Dedifferentiated amniotic fluid mesenchymal stem cell (primary cell): ENCODE measurements around the gene SCAMP2.
"Not testable (repeated sequence)": the region's sequence is repeated elsewhere in the genome, so short reads cannot be mapped to it uniquely, and the experiment has no call there.

Experiments used
- DNase-seq: peaks from one replicate; pipeline ENCODE4 v3.0.0-alpha.2; 2016; ENCODE audit errors: extremely low spot score

Gene SCAMP2, protein sequence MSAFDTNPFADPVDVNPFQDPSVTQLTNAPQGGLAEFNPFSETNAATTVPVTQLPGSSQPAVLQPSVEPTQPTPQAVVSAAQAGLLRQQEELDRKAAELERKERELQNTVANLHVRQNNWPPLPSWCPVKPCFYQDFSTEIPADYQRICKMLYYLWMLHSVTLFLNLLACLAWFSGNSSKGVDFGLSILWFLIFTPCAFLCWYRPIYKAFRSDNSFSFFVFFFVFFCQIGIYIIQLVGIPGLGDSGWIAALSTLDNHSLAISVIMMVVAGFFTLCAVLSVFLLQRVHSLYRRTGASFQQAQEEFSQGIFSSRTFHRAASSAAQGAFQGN

DNA sequence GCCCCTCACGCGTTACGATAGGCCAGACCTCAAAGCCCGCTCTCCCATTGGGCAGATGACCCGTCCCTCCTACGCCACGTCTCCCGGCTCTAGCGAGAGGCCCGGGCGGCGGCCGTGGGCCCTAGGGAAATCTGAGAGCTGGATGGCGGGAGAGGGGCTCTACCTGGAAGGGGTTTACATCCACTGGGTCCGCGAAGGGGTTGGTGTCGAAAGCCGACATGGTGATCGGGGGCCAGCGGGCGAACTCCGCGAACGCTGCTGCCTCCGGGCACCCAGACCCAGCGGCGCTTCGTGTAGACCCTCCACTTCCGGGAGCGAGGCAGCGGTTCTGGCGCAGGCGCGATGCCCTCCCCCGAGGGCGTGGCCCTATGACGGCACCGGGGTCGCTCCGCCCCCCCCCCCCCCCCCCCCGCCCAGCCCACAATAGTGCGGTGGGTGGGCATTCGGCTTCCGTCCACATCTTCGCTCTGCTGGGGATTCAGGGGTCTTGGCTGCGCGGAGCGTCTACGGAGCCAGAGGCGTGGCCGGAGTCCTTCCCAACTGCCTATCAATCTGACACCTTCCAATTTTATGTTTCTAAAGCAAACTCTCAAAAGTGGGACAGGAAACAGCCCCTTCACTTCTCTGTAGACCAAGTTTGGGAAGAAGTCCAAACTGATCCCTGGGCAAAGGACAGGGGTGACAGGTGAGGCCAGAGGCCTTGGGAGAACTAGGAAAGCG, at the start of gene SCAMP2:
TSS of gene SCAMP2 (minus strand) at position 330 of the 720 bp plus-strand sequence. CDS start at position 220, 110 bp downstream.
- peak; percentile 95 for DNase-seq

DNA sequence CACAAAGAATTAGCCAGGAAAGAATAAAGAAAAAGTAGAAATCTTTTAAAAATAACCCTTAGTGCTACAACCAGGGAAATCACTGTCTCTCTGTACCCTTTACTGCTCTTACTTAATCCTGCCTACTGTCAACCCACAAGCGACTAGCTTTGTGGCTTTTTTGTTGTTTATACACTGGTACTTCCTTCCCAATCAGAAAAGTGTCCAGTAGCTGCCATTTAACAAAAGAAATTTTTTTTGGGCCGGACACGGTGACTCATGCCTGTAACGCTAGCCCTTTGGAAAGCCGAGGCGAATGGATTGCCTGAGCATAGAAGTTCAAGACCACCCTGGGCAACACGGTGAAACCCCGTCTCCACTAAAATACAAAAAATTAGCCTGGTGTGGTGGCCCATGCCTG, 47.3 kb upstream of the SCAMP2 start:
- no peak for DNase-seq

DNA sequence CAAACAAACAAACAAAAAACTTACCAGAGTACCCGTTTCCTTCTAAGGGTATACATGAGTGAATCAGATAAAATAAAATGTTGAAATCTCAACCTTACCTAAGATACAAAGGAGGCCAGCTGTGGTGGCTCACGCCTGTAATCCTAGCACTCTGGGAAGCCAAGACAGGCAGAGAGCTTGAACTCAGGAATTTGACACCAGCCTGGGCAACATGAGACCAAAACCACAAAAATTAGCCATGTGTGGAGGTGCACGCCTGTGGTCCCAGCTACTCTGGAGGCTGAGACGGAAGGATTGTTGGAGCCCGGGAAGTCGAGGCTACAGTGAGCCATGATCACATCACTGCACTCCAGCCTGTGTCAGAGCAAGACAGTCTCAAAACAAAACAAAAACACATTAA, 44.5 kb upstream of the SCAMP2 start:
- no peak for DNase-seq

DNA sequence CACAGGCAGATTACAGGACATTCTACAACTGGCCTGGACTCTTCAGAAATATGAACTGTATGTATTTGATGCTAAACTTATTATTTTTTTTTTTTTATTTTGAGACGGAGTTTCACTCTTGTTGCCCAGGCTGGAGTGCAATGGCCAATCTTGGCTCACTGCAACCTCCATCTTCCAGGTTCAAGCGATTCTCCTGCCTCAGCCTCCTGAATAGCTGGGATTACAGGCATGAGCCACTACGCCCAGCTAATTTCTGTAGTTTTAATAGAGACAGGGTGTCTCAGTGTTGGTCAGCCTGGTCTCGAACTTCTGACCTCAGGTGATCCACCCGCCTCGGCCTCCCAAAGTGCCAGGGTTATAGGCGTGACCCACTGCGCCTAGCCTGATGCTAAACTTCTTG, 40.6 kb upstream of the SCAMP2 start:
- not testable (repeated sequence) for DNase-seq

DNA sequence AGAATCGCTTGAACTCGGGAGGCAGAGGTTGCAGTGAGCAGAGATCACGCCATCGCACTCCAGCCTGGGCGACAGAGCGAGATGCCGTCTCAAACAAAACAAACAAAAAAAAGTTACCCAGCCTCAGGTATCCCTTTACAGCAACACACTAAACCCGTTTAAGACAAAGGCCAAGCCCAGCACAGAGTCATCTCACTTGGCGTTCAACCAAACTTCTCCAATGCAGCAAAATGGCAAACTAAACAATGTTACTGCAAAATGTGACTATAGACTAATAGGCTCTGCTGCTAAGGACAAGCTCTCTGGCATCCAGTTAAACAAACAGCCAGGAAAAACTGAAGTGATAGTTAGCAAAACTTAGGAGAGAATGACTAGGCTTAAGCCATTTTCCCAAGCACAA, 39.9 kb upstream of the SCAMP2 start:
- DNase-seq, result no peak

DNA sequence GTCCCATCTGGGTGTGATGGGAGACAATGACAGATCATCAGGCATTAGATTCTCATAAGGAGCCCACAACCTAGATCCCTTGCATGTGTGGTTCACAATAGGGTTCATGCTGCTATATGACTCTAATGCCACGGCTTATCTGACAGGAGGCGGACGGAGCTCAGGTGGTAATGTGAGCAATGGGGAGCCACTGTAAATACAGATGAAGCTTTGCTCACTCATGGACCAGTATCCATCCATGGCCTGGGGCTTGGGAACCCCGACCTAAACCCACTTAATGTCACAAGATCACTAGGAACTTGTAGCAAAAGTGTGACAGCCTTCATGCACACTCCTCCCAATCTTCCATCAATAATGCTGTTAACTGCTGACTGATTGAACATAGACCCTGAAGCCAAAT, 35.5 kb upstream of the SCAMP2 start:
- no peak for DNase-seq

DNA sequence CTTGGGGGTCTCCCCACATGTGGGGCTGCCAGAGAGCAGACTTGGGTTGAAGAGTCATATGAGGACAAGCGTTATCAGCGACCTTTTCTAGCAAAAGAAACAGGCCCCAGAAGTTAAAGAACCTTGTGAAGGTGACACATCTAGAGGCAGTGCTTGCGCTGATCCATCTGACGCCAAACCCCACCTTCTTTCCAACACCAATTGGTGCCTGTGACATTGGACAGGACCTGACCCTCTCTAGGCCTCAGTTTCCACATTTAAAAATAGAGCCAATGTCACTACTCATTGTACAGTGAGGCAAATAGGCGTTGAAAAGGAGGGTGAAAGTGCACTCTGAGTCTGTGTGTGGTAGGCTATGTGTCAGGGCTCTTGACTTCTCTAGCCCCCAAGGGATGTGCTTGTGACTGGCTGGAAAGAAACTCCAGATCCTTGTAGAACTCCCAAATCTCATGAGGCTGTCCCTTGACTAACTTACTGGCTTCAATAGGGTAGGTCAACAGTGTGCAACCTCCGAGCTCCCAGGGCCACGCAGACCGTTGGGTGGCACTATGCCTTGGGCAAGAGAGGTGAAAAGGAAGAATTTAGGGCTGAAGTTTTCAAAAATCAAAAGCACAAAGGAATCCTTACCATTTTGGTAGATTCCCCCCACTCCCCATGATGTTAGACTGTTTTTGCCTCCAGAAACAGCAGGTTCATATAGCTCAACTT, 34.2 kb upstream of the SCAMP2 start:
- DNase-seq, result no peak

DNA sequence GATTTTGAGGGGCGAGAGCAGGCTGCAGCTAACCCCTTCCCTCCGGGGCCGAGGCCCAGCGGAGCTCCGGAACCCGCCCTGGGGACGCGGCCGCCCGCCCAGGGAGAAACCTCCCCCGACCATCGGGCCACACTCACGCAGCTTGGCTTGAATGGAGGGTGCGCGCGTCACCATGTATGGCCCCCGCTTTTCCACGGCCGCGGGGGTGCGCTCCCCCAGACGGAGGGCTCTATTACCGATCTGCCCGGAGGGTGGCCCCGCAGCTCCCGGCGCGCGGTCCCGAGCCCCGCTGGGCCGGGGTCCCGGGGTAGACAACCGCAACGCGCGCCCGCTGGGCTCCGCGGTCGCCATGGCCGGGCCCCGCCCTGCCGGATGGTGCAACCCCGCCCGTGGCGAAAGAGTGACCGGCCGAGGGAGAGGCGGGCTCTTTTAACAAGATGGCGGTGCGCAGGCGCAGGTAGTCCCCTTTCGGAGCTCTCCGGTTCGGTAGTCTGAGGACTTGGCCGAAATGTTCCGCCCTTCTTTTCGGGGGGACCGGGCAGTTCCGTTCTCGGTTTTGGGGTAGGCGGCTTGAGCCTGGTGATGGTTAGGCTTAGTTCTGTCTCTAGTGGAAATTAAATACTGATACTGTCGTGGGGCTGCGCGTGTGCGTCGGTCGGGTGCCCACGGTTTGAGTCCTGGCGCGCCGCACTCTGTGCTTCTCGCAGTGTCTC, 33.4 kb upstream of the SCAMP2 start, which contains the start of gene FAM219B:
TSS of gene FAM219B (minus strand) at position 402 of the 713 bp plus-strand sequence. CDS start at position 351, 51 bp downstream.
- DNase-seq, result peak; percentile 91

DNA sequence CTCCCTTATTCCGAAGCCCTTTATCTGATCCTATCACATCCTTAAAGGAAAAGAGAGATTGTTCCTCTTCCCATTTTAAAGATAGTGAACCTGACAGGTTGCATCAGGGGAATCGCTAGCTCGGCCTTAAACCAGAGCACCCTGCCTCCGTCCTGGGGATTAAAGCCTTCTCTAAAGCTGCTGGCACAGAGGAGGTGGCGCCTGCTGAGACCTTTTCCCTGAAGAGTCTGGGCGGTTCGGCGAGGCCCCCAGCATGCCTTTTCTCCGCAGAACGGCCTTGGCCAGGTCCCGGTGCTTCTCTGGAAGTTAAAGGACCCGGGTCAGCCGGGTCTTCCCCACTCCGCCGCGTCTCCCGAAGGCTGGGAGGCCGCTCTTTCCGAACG, 32.9 kb upstream of the SCAMP2 start:
- no peak for DNase-seq

DNA sequence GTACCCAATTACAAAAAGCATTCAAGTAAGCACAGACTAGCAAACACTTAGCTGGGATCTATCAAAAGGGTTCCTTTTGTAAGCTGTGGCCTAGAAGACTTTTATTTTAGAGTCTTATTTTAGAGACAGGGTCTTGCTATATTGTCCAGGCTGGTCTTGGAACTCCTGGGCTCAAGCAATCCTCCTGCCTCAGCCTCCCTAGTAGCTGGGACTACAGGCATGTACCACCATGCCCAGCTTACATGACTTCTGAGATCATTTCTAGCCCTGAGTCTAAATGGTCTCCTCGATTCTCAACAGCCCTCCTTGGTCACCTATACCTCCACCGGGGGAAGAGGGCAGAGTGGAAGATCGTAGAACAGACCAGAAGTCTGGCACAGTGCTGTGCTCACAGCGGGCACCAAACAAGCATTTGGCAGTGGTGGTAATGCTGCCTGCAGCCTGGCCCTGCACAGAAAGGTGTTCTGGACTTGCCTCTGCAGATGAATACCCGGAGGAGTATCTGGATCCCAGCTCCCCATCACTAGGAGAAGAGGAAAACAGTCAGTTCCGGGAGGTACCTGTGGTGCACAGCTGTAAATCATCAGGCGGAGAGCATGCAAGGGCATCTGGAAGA, 31.1 kb upstream of the SCAMP2 start:
- DNase-seq, result no peak

DNA sequence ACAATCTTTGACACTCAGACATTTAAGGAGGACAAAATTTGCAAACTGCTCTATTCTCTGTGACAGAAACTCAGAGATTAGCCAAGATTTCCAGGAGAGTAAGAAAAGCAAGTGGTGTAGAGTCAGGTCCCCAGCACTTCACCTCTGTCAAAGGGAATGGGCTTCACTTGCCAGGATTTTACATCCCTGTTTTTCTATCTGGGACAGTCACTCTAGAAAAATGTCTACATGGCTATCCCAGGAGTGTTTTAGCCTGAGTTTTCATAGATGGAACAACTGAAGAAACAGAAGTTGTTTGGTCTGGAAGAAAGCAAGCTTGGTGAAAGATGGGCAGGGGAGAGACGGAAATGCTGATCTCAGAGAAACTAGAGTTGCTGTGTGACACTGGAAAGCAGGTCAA, 30.5 kb upstream of the SCAMP2 start:
- DNase-seq, result no peak

DNA sequence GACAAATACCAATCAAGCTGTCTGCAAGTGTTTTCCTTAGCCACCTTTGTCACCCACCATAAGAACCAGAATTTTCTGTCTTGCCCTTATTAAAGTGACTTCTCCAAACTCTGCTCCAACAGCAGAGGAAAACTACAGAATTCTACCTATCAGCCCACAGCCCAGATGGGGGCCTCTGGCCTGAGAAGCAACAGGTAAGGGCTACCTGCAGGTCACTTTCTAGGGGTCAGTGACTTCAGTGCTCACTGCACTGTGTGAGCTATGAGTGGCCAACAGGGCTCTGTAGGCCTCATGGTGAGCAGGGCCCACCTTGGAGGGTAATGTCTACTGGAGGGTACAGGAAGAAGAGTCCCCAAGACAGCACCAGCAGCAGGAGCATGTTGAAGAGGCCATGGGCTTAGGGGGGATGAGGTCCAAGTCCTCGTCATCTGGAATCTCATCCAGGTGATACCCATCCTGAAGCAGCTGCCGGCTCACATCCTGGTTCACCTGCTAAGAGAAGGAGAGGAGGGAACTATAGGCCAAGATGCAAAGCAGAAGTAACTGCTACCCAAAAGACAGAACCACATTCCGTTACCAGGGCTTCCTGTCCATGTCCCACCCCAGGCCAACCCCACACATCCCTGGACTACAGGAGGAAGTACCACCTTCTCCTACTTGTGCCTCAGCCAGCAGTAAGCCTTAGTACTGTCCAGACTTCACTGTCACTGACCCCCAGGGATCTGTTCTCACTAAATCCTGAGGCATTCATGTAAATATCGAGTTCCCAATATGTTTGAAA, 29.3 kb upstream of the SCAMP2 start:
- no peak for DNase-seq

DNA sequence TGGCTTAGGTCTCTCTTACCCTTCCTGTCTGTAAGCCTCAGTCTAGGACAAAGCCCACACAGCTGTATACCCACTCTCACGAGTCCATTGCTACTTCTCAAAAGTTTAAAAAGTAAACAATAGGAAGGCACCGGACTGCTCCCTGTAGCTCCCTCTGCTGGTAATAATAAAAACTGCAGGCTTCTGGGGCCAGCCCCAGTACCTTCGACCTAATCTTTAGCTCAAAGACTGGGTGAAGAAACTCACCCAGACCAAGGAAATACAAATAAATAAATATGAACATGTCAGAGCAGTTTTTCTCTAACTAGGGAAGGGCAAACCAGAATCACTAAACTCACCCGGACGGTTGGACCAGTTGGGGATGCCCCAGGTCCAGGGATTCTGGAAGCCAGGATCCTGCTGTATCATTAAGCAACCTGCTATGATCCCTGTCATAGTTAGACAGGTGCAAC, 28.5 kb upstream of the SCAMP2 start:
- peak; percentile 51 for DNase-seq

DNA sequence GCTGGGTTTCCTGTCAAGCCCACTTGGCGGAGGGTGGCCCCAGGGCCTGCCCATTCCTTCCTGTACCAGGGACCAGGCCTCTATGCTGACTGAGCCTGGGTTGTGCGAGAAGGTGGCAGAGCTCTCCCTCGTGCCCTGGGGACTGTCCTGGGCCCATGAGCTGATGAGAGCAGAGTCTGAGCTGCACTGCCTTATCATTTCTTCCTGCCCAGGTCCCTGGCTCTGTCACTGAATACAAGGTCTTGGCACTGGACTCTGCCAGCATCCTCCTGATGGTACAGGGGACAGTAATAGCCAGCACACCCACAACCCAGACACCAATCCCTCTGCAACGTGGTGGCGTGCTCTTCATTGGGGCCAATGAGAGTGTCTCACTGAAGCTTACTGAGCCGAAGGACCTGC, 24.1 kb upstream of the SCAMP2 start:
- DNase-seq, result no peak

DNA sequence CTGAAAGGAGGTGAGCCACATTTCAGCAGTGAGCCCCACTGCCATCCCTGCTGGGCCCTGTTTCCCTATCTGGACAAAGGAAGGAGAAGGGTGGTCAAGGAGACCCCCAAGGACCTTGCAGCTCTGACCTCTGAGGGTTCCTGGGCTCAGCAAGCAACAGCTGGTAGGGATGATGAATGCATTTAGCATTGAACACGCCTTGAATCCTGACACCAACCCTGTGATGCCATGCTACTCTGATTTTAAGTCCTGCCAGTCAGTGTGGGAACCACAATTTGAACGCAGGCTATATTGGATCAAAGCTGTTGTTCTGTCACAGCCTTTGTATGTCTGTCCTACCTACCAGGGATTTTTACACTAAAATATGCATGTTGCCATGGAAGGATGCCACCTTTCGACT, 23.2 kb upstream of the SCAMP2 start:
- DNase-seq, result no peak

DNA sequence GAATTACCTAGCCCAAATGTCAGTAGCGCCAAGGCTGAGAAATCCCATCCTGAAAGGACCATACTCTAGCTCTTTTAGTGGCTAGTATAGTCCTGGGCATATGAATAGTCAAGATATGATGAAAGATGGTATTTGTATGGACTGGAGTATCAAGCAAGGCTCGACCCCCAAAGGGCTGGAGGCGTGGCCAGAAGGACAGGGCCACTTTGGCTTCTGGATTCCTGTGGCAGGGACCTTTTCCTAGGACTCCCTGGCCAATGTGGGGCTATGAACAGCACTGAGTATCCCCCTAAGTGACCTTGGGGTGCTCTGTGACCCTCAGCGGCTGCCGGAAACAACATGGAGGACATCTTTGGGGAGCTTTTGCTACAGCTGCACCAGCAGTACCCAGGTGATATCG, 22.7 kb upstream of the SCAMP2 start:
- no peak for DNase-seq

DNA sequence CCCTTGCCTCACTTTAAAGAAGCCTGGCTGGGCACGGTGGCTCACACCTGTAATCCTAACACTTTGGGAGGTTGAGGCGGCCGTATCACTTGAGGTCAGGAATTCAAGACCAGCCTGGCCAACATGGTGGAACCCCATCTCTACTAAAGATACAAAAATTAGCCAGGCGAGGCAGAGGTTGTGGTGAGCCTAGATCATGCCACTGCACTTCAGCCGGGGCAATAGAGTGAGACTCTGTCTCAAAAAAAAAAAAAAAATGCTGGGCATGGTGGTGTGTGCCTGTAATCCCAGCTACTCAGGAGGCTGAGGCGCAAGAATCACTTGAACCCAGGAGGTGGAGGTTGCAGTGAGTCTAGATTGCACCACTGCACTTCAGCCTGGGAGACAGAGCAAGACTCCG, 21.2 kb upstream of the SCAMP2 start:
- not testable (repeated sequence) for DNase-seq

DNA sequence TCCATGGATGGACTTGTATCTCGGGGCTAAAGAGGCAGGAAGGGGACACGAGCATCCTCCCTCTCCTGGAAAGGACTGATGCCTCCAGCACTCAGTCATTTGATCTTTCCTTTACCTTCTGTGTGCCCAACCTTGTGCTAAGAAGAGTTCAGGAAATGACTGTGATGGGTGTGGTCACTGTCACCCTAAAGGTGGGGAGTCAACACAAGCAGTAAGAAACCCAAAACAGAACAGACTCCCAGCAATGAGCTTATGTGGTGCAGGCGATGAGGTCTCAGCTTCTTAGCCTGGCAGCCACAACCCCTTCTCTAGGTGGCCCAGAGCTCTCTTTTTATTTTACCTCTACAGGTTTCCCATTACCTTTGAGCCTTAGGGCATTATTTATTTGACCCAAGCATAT, 20.5 kb upstream of the SCAMP2 start:
- no peak for DNase-seq

DNA sequence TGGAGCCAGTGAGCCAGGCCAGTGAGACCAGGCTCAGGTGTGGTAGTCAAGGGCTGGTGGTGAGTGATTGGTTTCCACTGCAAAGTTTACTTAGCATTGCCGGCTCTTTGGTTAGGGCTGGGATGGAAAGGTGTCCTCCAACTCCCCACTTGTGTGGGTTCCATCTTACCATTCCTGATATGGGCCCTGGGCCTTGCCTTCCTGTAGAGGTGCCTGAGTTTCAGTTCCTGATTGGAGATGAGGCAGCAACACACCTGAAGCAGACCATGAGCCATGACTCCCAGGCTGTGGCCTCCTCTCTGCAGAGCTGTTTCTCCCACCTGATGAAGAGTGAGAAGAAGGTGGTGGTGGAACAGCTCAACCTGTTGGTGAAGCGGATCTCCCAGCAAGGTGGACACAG, 19.8 kb upstream of the SCAMP2 start:
- no peak for DNase-seq

DNA sequence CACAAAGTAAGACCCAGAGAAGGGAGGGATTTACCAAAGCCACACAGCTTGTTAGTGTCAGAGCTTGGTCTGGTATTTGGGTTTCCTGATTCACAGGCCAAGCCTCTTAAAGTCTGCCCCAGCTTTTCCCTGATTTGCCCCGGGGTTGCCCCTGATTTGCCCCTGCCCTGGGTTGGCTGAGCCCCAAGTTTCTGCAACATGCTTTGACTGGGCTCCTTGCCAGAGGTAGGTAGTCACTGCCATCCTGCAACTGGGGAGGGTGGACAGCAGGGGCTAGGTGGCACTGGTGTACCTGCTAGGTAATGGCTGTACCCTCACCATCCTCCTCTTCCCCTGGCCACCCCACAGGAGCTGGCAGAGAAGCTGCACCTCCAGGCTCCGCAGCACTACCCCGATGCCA, 19.1 kb upstream of the SCAMP2 start:
- no peak for DNase-seq

DNA sequence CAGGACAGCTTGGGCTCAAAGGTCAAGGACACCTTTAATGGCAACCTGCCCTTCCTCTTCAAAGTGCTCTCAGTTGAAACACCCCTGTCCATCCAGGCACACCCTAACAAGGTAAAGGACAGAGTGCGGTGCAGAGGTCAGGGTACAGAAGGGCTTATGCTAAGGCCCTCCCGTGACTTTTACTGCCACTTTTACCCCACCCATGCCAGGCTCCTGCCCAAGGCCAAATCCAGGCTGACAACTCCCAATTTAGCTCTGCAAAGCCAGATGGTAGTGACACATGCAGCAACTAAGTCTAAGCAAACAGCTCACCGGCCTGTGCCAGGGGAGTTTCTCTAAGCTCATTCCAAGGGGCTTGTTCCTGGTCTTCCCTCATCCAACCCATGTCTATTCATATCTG, 18.3 kb upstream of the SCAMP2 start:
- no peak for DNase-seq
